HCT116 (cell line): ENCODE data around the gene DRG1. TPM values are rescaled to one million over a fixed set of nuclear protein-coding genes. Genes with fewer than 3 reads are reported as not detected.
A peak's percentile ranks its signal among the peaks of the same experiment; 100 is the strongest.

ENCODE experiments used
- ATAC-seq: fragments of 200-7000 bp; cut with Tn5 transposase; 2 replicates; pipeline ENCODE4 v1.9.1; 2020; ENCODE audit warnings: mild to moderate bottlenecking, moderate library complexity
- Bru-seq: library from RNA; stranded (reverse); fragments of 400-500 nt; gene quantifications from one replicate; lab custom pipeline; 2021; lab: Mats Ljungman, UMichigan
- BruChase-seq, 2 experiments: library from RNA; stranded (reverse); fragments of 400-500 nt; gene quantifications; one replicate each; lab custom pipeline; 2021; lab: Mats Ljungman, UMichigan
- BruUV-seq: library from RNA; stranded (reverse); fragments of 400-500 nt; replicated peaks from 2 replicates; lab custom pipeline; 2021; lab: Mats Ljungman, UMichigan
- CTCF ChIA-PET: fragments of 300-600 bp; sonication (Branson Sonifier 250); formaldehyde crosslinking; loops from one replicate; lab custom pipeline; 2021; ENCODE audit warnings: antibody characterized with exemption; lab: Charles Lee
- POLR2A ChIA-PET: fragments of 300-600, 350-600 bp; sonication (Branson Sonifier 250); formaldehyde crosslinking; loops from one replicate; lab custom pipeline; 2021; ENCODE audit warnings: antibody characterized with exemption; lab: Charles Lee
- RAD21 ChIA-PET, 2 experiments: fragments of 300-600 bp; sonication (Branson Sonifier 250); formaldehyde crosslinking; loops; one replicate each; lab custom pipeline; 2023; ENCODE audit warnings: low total read pairs in 2 of 2; ENCODE audit not compliant: uncharacterized antibody in 2 of 2, unreplicated experiment in 2 of 2, low non-redundant PET in 1 of 2; lab: Charles Lee
- DNase-seq: peaks from one replicate; pipeline ENCODE4 v3.0.0-alpha.2; 2010; ENCODE audit warnings: low read depth, low spot score
- H2AFZ ChIP-seq: fragments of 200-600 bp; shearing (Covaris generic), sonication (generic); 2 replicates; pipeline ENCODE4 v1.6.1; 2017; ENCODE audit warnings: low read depth, mixed run types, mixed read lengths, antibody characterized with exemption, low read length; ENCODE audit not compliant: poor library complexity, severe bottlenecking
- H3K27ac ChIP-seq: 2 replicates; pipeline ENCODE4 v1.5.1; 2012; ENCODE audit warnings: low read depth, low read length
- H3K27me3 ChIP-seq: fragments of 200-600 bp; sonication (generic); 2 replicates; pipeline ENCODE4 v1.6.1; 2016; ENCODE audit warnings: mixed run types, low read length, mixed read lengths; ENCODE audit not compliant: insufficient read depth
- H3K36me3 ChIP-seq, 2 experiments: fragments of 200-500 bp in 1 of 2; fragments of 200-600 bp in 1 of 2; sonication (Bioruptor generic) in 1 of 2; sonication (generic) in 1 of 2; 2 replicates each; pipeline versions ENCODE4 v1.5.1 to v1.6.1; 2014 to 2016; ENCODE audit warnings: low read length in 2 of 2, inconsistent platforms in 1 of 2, mixed read lengths in 1 of 2, mixed run types in 1 of 2; ENCODE audit not compliant: insufficient read depth in 2 of 2, control insufficient read depth in 1 of 2
- H3K4me1 ChIP-seq, 2 experiments: fragments of 200-600 bp in 1 of 2; sonication (generic) in 1 of 2; 2 replicates each; pipeline versions ENCODE4 v1.5.1 to v1.6.1; 2012 to 2017; ENCODE audit warnings: low read length in 2 of 2, inconsistent platforms in 1 of 2, mild to moderate bottlenecking in 1 of 2, mixed read lengths in 1 of 2, mixed run types in 1 of 2, moderate library complexity in 1 of 2; ENCODE audit not compliant: insufficient read depth in 2 of 2, control insufficient read depth in 1 of 2
- H3K4me2 ChIP-seq: fragments of 200-600 bp; sonication (generic); 2 replicates; pipeline ENCODE4 v1.6.1; 2017; ENCODE audit warnings: mixed run types, low read length, mixed read lengths
- H3K4me3 ChIP-seq, 2 experiments: fragments of 200-600 bp in 1 of 2; sonication (generic) in 1 of 2; replicated peaks in 1 of 2; 2 replicates each; pipeline ENCODE4 v1.5.1; 2011 to 2016; ENCODE audit warnings: low read length in 2 of 2, control low read depth in 1 of 2, low read depth in 1 of 2, mild to moderate bottlenecking in 1 of 2, mixed read lengths in 1 of 2, mixed run types in 1 of 2
- H3K79me2 ChIP-seq: fragments of 200-600 bp; sonication (generic); 2 replicates; pipeline ENCODE4 v1.6.1; 2017; ENCODE audit warnings: mild to moderate bottlenecking, mixed run types, low read length, moderate library complexity, mixed read lengths; ENCODE audit not compliant: insufficient read depth
- H3K9ac ChIP-seq: fragments of 200-600 bp; sonication (generic); 2 replicates; pipeline ENCODE4 v1.6.1; 2016; ENCODE audit warnings: low read length, mixed read lengths
- H3K9me2 ChIP-seq: fragments of 200-600 bp; sonication (generic), shearing (Covaris generic); 2 replicates; pipeline ENCODE4 v1.6.1; 2017; ENCODE audit warnings: mixed run types, mild to moderate bottlenecking, moderate library complexity; ENCODE audit not compliant: insufficient read depth
- H3K9me3 ChIP-seq, 2 experiments: fragments of 200-500 bp in 1 of 2; fragments of 200-600 bp in 1 of 2; sonication (Bioruptor generic) in 1 of 2; sonication (generic) in 1 of 2; 2 replicates each; pipeline ENCODE4 v1.6.1; 2014 to 2017; ENCODE audit warnings: low read length in 2 of 2, mixed read lengths in 2 of 2, inconsistent platforms in 1 of 2, low read depth in 1 of 2, mild to moderate bottlenecking in 1 of 2, mixed run types in 1 of 2, moderate library complexity in 1 of 2; ENCODE audit not compliant: control insufficient read depth in 1 of 2, insufficient read depth in 1 of 2
- H4K20me1 ChIP-seq: fragments of 200-600 bp; sonication (generic), shearing (Covaris generic); 2 replicates; pipeline ENCODE4 v1.6.1; 2017; ENCODE audit warnings: mixed run types, mild to moderate bottlenecking, moderate library complexity; ENCODE audit not compliant: insufficient read depth
- CBX3 ChIP-seq: IDR thresholded peaks from 2 replicates; pipeline ENCODE4 v1.6.1; 2012; ENCODE audit warnings: low read depth
- CEBPB ChIP-seq: IDR thresholded peaks from 2 replicates; pipeline ENCODE4 v1.6.1; 2012; ENCODE audit warnings: low read depth
- EGR1 ChIP-seq: IDR thresholded peaks from 2 replicates; pipeline ENCODE4 v1.6.1; 2012; ENCODE audit warnings: low read depth
- EZH2 ChIP-seq: fragments of 200-600 bp; sonication (generic); IDR thresholded peaks from 2 replicates; pipeline ENCODE4 v1.6.1; 2017; ENCODE audit warnings: antibody characterized with exemption, mixed run types
- EZH2phosphoT487 ChIP-seq: fragments of 200-600 bp; IDR thresholded peaks from 2 replicates; pipeline ENCODE4 v1.6.1; 2018; ENCODE audit warnings: antibody characterized with exemption, borderline replicate concordance
- JUND ChIP-seq: IDR thresholded peaks from 2 replicates; pipeline ENCODE4 v1.6.1; 2012
- POLR2A ChIP-seq: IDR thresholded peaks from 2 replicates; pipeline ENCODE4 v1.7.0; 2011; ENCODE audit warnings: borderline replicate concordance; ENCODE audit not compliant: insufficient read depth, insufficient read length; ENCODE audit errors: extremely low read depth
- POLR2AphosphoS5 ChIP-seq: IDR thresholded peaks from 2 replicates; pipeline ENCODE4 v1.6.1; 2011; ENCODE audit warnings: mild to moderate bottlenecking, low read depth, low read length, moderate library complexity
- RAD21 ChIP-seq: IDR thresholded peaks from 2 replicates; pipeline ENCODE4 v1.6.1; 2012; ENCODE audit warnings: low read depth, mild to moderate bottlenecking
- SIN3A ChIP-seq: IDR thresholded peaks from 2 replicates; pipeline ENCODE4 v1.6.1; 2012; ENCODE audit warnings: low read depth
- SP1 ChIP-seq: IDR thresholded peaks from 2 replicates; pipeline ENCODE4 v1.6.1; 2012; ENCODE audit warnings: low read depth
- SRF ChIP-seq: IDR thresholded peaks from 2 replicates; pipeline ENCODE4 v1.6.1; 2012; ENCODE audit warnings: low read depth
- TCF7L2 ChIP-seq: IDR thresholded peaks from 2 replicates; pipeline ENCODE4 v1.7.0; 2011; ENCODE audit warnings: borderline replicate concordance, inconsistent platforms; ENCODE audit not compliant: insufficient read depth, insufficient read length; ENCODE audit errors: extremely low read depth
- YY1 ChIP-seq: IDR thresholded peaks from 2 replicates; pipeline ENCODE4 v1.6.1; 2011; ENCODE audit warnings: low read length, low read depth, moderate library complexity, mild to moderate bottlenecking; ENCODE audit not compliant: insufficient replicate concordance; ENCODE audit errors: extremely low read depth
- ZFX ChIP-seq: fragments of 450-650 bp; IDR thresholded peaks from 2 replicates; pipeline ENCODE4 v1.6.1; 2017
- ZNF274 ChIP-seq: fragments of 200-500 bp; sonication (Bioruptor generic); IDR thresholded peaks from 2 replicates; pipeline ENCODE4 v1.6.1; 2014; ENCODE audit warnings: mild to moderate bottlenecking, low read depth, low read length, inconsistent platforms
- intact Hi-C: fragments of 100-400 bp; cut with micrococcal nuclease; formaldehyde crosslinking; loops from 2 replicates; pipeline ENCODE4 v1.10.0; 2022
- long read RNA-seq: library from polyadenylated mRNA; unstranded; transcript quantifications from one replicate; pipeline ENCODE4 v2.0.0, GENCODE V29; 2021; ENCODE audit not compliant: unreplicated experiment
- polyA plus RNA-seq: library from polyadenylated mRNA; unstranded; fragments of >200 nt; gene quantifications from 2 replicates; pipeline ENCODE4 v1.2.1, GENCODE V29; 2012; ENCODE audit warnings: missing spikeins
- total RNA-seq: library from RNA; stranded (reverse); gene quantifications from one replicate; pipeline ENCODE4 v1.2.1, GENCODE V29; 2021; ENCODE audit not compliant: unreplicated experiment
- TF ChIP-seq, protein P1 (sequence below): IDR thresholded peaks from 2 replicates; pipeline ENCODE4 v1.6.1; 2012; ENCODE audit warnings: low read depth
- TF ChIP-seq, protein P2 (sequence below), 3 experiments: fragments of 200-600 bp in 1 of 3; sonication (generic) in 1 of 3; IDR thresholded peaks in 2 of 3; conservative IDR thresholded peaks in 1 of 3; 2 replicates each; pipeline ENCODE4 v1.5.1; 2012 to 2017; ENCODE audit warnings: low read depth in 2 of 3, low read length in 2 of 3, antibody characterized with exemption in 1 of 3, borderline replicate concordance in 1 of 3, control low read depth in 1 of 3, mild to moderate bottlenecking in 1 of 3, mixed read lengths in 1 of 3, mixed run types in 1 of 3, moderate library complexity in 1 of 3; ENCODE audit not compliant: insufficient read depth in 1 of 3
- TF ChIP-seq, protein P3 (sequence below): IDR thresholded peaks from 2 replicates; pipeline ENCODE4 v1.6.1; 2012

The DRG1 gene, protein sequence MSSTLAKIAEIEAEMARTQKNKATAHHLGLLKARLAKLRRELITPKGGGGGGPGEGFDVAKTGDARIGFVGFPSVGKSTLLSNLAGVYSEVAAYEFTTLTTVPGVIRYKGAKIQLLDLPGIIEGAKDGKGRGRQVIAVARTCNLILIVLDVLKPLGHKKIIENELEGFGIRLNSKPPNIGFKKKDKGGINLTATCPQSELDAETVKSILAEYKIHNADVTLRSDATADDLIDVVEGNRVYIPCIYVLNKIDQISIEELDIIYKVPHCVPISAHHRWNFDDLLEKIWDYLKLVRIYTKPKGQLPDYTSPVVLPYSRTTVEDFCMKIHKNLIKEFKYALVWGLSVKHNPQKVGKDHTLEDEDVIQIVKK
- total RNA-seq: 68.2 TPM
- 70.4 and 72.0 TPM in 2 replicates for polyA plus RNA-seq
- Bru-seq, nascent RNA: percentile 67 among the genes with signal in this experiment
- percentile 71 among the genes with signal in this experiment for BruChase-seq, experiment 1, labeled RNA remaining after a 6-hour chase
- percentile 65 among the genes with signal in this experiment for BruChase-seq, experiment 2, labeled RNA remaining after a 2-hour chase
- long read RNA-seq, transcript DRG1-201 (9 exons, 1,746 nt): major isoform, 99 of 122 reads
- long read RNA-seq, partial matches to known transcripts: 2 of 122 reads
- long read RNA-seq, other reads (novel, unspliced or antisense): 21 of 122 reads

DNA sequence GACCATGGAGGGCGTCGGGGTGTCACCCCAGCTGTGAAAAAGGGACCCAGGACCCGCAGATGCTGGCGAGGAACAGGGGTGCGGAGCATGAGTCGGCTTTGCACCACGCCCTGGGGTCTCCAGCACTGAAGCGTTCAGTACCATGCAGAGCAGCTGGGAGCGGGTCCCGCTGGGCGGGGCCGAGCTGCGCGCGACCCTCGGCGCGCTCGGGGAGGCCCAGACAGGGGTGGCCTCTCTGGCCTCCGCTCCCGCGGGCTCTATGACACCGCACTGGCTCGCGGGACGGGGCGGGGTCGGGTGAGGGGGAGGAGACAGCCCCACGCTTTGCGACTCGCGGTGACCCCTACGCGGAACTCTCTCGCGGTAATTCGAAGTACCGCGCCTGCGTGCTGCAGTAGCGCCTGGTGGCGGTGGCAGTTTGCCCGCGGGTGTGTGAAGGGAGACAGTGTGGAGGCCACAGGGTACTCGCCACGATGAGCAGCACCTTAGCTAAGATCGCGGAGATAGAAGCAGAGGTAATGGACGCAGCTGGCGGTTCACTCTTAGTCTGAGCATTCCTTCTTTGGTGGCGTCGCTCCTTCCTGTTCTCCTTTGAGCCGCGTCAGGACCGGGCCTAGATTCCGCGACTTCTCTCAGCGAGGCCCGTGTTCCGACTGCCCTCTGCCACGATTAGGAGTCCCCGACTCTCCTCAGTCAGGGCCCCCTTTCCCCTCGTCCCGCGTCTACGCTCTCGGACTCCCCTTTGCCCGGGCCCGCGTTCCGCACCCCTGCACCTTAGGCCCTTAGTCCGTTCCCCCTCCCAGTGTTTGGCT lies at the start of gene DRG1:
Gene DRG1 (plus strand): TSS at position 394 of the 812 bp plus-strand sequence. CDS start 80 bp downstream, at position 474.
- H3K9me3 ChIP-seq: no peaks in the 10 kb centered on the region
- CTCF ChIA-PET: no interaction called here
- no TSS peak for BruUV-seq
- H3K4me1 ChIP-seq: peaks cover 7 to 14% of the 10 kb centered on the region in 2 experiments
- H3K79me2 ChIP-seq: peaks cover 50% of the 10 kb centered on the region
- H3K9ac ChIP-seq: peak within 1 kb of the TSS; percentile 92
- H2AFZ ChIP-seq: peak within 1 kb of the TSS; percentile 14
- POLR2A ChIA-PET: no interaction called here
- RAD21 ChIA-PET: no interaction called here
- no peaks in the 10 kb centered on the region for H4K20me1 ChIP-seq
- no peaks in the 10 kb centered on the region for H3K27me3 ChIP-seq
- ATAC-seq (peak; percentile 100), DNase-seq (peak; percentile 89)
- intact Hi-C loops: loop anchor here (2.0 kb wide), 1 partner anchor 53 kb away; the partner anchor contains the start of gene PATZ1
- no peaks in the 10 kb centered on the region for H3K9me2 ChIP-seq
- H3K27ac ChIP-seq: peak within 1 kb of the TSS; percentile 66
- H3K36me3 ChIP-seq: peaks cover 16 to 19% of the 10 kb centered on the region in 2 experiments; a peak in 3 of 4 replicates
- peak within 1 kb of the TSS; percentile 95 to 97 for H3K4me3 ChIP-seq
- peak within 1 kb of the TSS; percentile 93 for H3K4me2 ChIP-seq
- TF ChIP-seq POLR2AphosphoS5 (peak; percentile 96), EGR1 (peak; percentile 64), CBX3 (peak; percentile 16; the same call in 1 of the 2 replicates), EZH2phosphoT487 (no peak), RAD21 (no peak), EZH2 (no peak), SP1 (peak; percentile 43), ZNF274 (no peak), JUND (no peak), YY1 (peak; percentile 62), TCF7L2 (no peak), POLR2A (peak; percentile 95), ZFX (peak; percentile 96), SRF (no peak), SIN3A (peak; percentile 72), CEBPB (no peak)
- TF ChIP-seq, protein P1, sequence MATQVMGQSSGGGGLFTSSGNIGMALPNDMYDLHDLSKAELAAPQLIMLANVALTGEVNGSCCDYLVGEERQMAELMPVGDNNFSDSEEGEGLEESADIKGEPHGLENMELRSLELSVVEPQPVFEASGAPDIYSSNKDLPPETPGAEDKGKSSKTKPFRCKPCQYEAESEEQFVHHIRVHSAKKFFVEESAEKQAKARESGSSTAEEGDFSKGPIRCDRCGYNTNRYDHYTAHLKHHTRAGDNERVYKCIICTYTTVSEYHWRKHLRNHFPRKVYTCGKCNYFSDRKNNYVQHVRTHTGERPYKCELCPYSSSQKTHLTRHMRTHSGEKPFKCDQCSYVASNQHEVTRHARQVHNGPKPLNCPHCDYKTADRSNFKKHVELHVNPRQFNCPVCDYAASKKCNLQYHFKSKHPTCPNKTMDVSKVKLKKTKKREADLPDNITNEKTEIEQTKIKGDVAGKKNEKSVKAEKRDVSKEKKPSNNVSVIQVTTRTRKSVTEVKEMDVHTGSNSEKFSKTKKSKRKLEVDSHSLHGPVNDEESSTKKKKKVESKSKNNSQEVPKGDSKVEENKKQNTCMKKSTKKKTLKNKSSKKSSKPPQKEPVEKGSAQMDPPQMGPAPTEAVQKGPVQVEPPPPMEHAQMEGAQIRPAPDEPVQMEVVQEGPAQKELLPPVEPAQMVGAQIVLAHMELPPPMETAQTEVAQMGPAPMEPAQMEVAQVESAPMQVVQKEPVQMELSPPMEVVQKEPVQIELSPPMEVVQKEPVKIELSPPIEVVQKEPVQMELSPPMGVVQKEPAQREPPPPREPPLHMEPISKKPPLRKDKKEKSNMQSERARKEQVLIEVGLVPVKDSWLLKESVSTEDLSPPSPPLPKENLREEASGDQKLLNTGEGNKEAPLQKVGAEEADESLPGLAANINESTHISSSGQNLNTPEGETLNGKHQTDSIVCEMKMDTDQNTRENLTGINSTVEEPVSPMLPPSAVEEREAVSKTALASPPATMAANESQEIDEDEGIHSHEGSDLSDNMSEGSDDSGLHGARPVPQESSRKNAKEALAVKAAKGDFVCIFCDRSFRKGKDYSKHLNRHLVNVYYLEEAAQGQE: no peak
- TF ChIP-seq, protein P2, sequence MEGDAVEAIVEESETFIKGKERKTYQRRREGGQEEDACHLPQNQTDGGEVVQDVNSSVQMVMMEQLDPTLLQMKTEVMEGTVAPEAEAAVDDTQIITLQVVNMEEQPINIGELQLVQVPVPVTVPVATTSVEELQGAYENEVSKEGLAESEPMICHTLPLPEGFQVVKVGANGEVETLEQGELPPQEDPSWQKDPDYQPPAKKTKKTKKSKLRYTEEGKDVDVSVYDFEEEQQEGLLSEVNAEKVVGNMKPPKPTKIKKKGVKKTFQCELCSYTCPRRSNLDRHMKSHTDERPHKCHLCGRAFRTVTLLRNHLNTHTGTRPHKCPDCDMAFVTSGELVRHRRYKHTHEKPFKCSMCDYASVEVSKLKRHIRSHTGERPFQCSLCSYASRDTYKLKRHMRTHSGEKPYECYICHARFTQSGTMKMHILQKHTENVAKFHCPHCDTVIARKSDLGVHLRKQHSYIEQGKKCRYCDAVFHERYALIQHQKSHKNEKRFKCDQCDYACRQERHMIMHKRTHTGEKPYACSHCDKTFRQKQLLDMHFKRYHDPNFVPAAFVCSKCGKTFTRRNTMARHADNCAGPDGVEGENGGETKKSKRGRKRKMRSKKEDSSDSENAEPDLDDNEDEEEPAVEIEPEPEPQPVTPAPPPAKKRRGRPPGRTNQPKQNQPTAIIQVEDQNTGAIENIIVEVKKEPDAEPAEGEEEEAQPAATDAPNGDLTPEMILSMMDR (IDR thresholded peaks at IDR 0.05 in 2 of 3, conservative IDR thresholded peaks at IDR 0.05 in 1 of 3; ENCODE audit: borderline replicate concordance in 1 of 3, insufficient read depth in 1 of 3, low read depth in 2 of 3, low read length in 2 of 3): no peak
- TF ChIP-seq, protein P3, sequence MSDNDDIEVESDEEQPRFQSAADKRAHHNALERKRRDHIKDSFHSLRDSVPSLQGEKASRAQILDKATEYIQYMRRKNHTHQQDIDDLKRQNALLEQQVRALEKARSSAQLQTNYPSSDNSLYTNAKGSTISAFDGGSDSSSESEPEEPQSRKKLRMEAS: peak; percentile 77
